GM21528 (cell line): ENCODE results near the gene SLC46A3.
"Not testable (repeated sequence)": the region's sequence is repeated elsewhere in the genome, so short reads cannot be mapped to it uniquely, and the experiment has no call there.

Source experiments
- ATAC-seq: cut with Tn5 transposase; IDR thresholded peaks from one replicate; pipeline ENCODE4 v1.9.1; 2021; ENCODE audit warnings: mild to moderate bottlenecking, moderate library complexity; ENCODE audit not compliant: unreplicated experiment, low FRiP score

The SLC46A3 gene

GRCh38 chr13:28734906-28735305, 16.1 kb upstream of the SLC46A3 start:
- ATAC-seq: no peak

GRCh38 chr13:28730762-28731161, 12.0 kb upstream of the SLC46A3 start:
- no peak for ATAC-seq

DNA sequence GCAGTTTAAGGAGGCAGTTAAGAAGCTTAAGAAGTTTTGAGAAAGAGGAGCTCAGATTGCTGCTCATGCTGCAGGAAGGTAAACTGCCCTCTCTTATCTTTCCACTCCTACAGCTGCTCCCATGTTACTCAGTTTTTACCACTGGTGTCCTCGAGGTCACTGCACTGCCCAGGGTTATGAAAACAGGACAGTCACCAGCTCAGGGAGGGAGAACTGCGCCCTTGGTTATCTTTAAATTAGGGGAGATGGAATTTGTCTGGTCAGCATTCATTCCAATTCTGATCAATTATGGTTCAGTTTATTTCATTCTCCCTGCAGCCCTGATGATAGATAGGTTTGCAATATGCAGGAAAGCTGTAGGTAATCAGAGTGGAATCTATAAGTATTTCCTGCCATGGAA, 10.8 kb upstream of the SLC46A3 start:
- ATAC-seq: no peak

DNA sequence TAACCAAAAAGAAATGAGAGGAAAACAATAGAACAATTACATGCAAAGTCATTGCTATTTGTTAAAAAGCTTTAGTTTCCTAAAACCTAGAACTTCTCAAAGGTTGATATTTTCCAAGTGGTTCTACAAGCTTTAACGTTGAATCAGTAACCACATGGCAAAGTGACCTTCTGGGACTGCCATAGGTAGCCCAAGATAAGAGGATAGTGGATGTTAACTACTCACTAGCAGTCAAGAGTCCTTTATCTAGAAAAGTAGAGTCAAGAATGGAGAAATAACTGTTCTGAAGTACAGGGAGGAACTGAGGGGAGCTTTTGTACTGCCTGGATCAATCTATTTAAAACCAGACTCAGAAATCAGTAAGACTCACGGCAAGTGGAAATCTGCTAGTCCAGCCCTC, 9.9 kb upstream of the SLC46A3 start:
- no peak for ATAC-seq

GRCh38 chr13:28725046-28725610, 6.4 kb upstream of the SLC46A3 start:
- ATAC-seq: no peak

DNA sequence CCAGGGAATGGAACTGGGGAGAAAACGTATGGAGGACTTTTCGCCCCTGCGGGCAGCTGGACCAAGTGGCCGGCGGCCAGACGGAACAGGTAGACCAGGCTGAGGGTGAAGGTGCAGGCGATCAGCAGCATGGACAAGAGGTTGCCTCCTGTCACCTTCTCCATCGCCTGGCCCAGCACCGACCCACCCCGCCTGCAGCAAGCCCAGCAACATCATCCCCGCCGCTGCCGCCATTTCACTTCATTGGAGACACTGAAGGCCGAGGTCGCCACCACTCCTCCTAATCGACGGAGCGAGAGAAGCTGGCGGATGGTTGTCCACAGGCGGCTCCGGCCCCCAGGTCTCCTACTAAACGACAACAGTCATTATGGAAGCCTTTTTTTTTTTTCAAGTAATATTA, 5.0 kb upstream of the SLC46A3 start:
- ATAC-seq: no peak

GRCh38 chr13:28719227-28720055, 671 bp upstream of the SLC46A3 start:
- ATAC-seq: peak; percentile 8

- ATAC-seq: peak; percentile 1
These were observed 601 bp downstream of the SLC46A3 start for GRCh38 chr13:28718196-28718542.

- ATAC-seq: no peak
These were observed 1.6 kb downstream of the SLC46A3 start for GRCh38 chr13:28717170-28717569.

DNA sequence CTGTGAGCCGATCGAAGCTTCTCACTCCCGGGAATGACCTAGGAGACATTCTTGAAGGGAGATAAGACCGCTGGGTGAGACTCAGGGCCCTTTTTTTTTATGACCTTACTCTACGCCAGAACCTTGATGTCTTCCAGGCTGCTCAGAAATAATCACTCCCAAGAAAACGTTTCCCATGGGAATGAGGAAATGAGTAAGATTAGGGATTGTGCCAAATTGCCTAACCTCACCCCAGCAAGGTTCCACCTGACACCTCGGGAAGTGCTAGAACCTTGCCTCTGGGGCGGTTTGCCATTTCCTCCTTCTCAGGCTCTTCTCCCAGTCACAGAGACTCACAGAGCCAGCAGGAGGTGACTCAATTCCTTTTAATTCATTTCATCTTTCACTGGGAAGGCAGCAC, 2.3 kb downstream of the SLC46A3 start:
- ATAC-seq: no peak

- ATAC-seq: no peak
These were observed 4.1 kb downstream of the SLC46A3 start for GRCh38 chr13:28714651-28715050.

DNA sequence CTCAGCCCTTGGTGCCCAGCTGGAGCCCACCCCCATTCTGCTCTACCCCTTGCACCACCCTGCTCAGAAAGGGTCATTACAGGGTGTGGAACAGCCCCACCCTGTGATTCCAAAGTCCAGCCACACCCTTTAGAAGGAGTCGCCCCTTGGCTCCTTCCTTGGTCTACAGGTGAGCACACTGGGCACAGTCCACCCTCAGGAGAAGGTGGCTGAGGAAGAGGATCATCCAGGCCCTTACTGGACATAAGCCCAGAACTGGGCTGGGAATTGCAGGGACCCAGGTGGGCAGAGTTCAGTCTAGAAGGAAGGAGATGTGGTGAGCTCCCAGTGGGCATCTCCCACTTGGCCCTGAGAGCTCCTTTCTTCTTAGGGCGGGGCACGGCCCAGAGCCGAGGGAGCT, 8.6 kb downstream of the SLC46A3 start:
- ATAC-seq: no peak

- peak; percentile 95 for ATAC-seq
These were observed 10.9 kb downstream of the SLC46A3 start for GRCh38 chr13:28707629-28708427.

GRCh38 chr13:28705461-28706083, 13.2 kb downstream of the SLC46A3 start:
- ATAC-seq: no peak

- no peak for ATAC-seq
These were observed 13.9 kb downstream of the SLC46A3 start for GRCh38 chr13:28704919-28705318.

- no peak for ATAC-seq
These were observed 14.5 kb downstream of the SLC46A3 start for GRCh38 chr13:28704282-28704681.

- ATAC-seq: no peak
These were observed 19.5 kb downstream of the SLC46A3 start for GRCh38 chr13:28699246-28699645.

GRCh38 chr13:28697441-28697840, 21.3 kb downstream of the SLC46A3 start:
- no peak for ATAC-seq

DNA sequence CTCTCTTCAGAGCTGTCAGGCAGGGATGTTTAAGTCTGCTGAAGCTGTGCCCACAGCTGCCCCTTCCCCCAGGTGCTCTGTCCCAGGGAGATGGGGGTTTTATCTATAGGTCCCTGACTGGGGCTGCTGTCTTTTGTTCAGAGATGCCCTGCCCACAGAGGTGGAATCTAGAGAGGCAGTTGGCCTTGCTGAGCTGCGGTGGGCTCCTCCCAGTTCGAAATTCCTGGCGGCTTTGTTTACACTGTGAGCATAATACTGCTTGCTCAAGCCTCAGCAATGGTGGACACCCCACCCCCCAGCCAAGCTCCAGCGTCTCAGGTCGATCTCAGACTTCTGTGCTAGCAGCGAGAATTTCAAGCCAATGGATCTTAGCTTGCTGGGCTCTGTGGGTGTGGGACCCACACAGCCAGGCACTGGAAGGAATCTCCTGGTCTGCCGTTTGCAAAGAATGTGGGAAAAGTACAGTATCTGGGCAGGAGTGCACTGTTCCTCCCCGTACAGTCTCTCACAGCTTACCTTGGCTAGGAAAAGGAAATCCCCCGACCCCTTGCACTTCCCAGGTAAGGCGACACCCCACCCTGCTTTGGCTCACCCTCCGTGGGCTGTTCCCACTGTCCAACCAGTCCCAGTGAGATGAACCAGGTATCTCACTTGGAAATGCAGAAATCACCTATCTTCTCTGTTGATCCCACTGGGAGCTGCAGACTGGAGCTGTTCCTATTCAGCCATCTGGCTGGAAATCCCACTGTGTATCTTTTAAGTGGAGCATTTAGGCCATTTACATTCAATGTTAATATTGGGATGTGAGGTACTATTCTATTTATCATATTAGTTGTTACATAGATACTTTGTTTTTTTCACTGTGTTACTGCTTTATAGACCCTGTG, 24.9 kb downstream of the SLC46A3 start:
- not testable (repeated sequence) for ATAC-seq

DNA sequence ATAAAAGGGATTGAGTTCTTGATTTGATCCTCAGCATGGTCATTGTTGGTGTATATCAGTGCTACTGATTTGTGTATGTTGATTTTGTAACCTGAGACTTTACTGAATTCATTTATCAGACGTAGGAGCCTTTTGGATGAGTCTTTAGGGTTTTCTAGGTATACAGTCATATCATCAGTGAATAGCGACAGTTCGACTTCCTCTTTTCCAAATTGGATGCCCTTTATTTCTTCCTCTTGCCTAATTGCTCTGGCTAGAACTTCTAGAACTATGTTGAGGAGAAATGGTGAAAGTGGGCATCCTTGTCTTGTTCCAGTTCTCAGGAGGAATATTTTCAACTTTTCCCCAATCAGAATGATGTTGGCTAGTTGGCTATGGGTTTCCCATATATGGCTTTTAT, 32.9 kb downstream of the SLC46A3 start:
- no peak for ATAC-seq
